ENCODE measurements around the gene CTBP1. TPM values are rescaled to one million over a fixed set of nuclear protein-coding genes. Genes with fewer than 3 reads are reported as not detected.

CTBP1 gene
- total and polyA plus RNA-seq, 2 donors from 2014 or later, result 96.1 to 170 TPM

DNA sequence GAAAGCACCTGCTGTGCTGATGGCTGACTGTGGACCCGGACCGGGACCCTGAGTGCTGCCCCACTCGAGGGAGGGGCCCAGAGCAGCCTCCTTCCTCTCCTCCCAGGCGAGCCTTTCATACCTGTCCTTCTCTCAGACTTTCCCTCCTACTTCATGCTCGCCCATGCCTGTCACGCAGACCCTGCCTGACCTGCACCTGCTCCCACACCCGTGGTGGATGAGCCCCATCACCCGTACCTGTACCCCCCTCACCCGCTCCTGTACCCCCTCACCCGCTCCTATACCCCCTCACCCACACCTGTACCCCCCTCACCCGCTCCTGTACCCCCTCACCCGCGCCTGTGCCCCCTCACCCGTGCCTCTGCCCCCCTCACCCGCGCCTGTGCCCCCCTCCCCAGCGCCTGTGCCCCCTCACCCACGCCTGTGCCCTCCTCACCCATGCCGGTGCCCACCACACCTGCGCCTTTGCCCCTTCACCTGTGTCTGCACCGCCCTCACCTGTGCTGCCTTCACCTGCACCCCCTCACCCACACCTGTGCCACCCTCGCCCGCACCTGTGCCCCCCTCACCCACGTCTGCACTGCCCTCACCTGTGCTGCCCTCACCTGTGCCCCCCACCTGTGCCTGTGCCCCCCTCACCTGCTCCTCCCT is 46.6 kb upstream of the CTBP1 start:
- peak in 2 of 5 donors; percentile 39 to 67 for DNase-seq
- Histone ChIP-seq H3K36me3 (ENCODE audit: control insufficient read depth in 2 of 3, insufficient read depth in 3 of 3, low read length in 3 of 3) (peaks cover 0 to 12% (median 7%) of the 10 kb centered on the region in 3 donors), H3K9me3 (ENCODE audit: control insufficient read depth in 2 of 3, insufficient read depth in 1 of 3, low read length in 3 of 3) (no peaks in the 10 kb centered on the region), H3K27ac (ENCODE audit: low read depth in 2 of 2, low read length in 2 of 2) (no peak overlapping the region), H3K9ac (ENCODE audit: low read length in 3 of 3) (no peak overlapping the region), H3K4me3 (ENCODE audit: low read length in 3 of 3) (no peak overlapping the region), H3K4me1 (ENCODE audit: control insufficient read depth in 2 of 3, insufficient read depth in 2 of 3, low read depth in 1 of 3, low read length in 3 of 3) (peaks cover 0 to 35% (median 15%) of the 10 kb centered on the region in 3 donors), H3K27me3 (ENCODE audit: control insufficient read depth, insufficient read depth, low read length) (no peaks in the 10 kb centered on the region)
- no peak for FAIRE-seq
- TF ChIP-seq, protein P1, sequence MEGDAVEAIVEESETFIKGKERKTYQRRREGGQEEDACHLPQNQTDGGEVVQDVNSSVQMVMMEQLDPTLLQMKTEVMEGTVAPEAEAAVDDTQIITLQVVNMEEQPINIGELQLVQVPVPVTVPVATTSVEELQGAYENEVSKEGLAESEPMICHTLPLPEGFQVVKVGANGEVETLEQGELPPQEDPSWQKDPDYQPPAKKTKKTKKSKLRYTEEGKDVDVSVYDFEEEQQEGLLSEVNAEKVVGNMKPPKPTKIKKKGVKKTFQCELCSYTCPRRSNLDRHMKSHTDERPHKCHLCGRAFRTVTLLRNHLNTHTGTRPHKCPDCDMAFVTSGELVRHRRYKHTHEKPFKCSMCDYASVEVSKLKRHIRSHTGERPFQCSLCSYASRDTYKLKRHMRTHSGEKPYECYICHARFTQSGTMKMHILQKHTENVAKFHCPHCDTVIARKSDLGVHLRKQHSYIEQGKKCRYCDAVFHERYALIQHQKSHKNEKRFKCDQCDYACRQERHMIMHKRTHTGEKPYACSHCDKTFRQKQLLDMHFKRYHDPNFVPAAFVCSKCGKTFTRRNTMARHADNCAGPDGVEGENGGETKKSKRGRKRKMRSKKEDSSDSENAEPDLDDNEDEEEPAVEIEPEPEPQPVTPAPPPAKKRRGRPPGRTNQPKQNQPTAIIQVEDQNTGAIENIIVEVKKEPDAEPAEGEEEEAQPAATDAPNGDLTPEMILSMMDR (IDR thresholded peaks at IDR 0.05; ENCODE audit: borderline replicate concordance, extremely low read depth, insufficient read depth), result no peak
- intact Hi-C loops (cut with DNase I), result no loop called here

DNA sequence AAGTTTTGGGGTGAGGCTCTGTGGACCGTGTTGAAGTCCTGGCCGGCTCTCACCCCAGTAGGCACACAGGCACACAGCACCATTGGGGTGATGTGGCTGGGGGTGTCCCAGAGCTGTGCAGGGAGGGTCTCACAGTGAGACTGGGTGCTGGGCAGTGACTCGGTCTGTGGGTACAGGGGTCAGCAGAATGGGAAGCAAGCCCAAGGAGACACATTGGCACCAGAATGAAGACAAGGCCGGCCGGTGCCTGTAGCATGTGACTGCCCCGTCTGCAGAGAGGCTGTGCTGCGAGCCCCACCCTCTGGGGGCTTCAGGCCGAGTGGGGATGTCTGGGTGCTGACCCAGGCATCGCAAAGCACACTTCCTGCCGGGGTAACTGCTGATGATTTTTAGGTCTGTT is 46.0 kb upstream of the CTBP1 start:
- peaks cover 0 to 6% (median 3%) of the 10 kb centered on the region in 3 donors for H3K36me3 ChIP-seq (ENCODE audit: control insufficient read depth in 2 of 3, insufficient read depth in 3 of 3, low read length in 3 of 3)
- no peak overlapping the region for H3K27ac ChIP-seq (ENCODE audit: low read depth in 2 of 2, low read length in 2 of 2)
- H3K9me3 ChIP-seq (ENCODE audit: control insufficient read depth in 2 of 3, insufficient read depth in 1 of 3, low read length in 3 of 3), result no peaks in the 10 kb centered on the region
- no peak overlapping the region for H3K4me3 ChIP-seq (ENCODE audit: low read length in 3 of 3)
- no peak overlapping the region for H3K9ac ChIP-seq (ENCODE audit: low read length in 3 of 3)
- intact Hi-C loops (cut with DNase I), result no loop called here
- H3K27me3 ChIP-seq (ENCODE audit: control insufficient read depth, insufficient read depth, low read length), result no peaks in the 10 kb centered on the region
- FAIRE-seq, result no peak
- TF ChIP-seq, protein P1 (IDR thresholded peaks at IDR 0.05; ENCODE audit: borderline replicate concordance, extremely low read depth, insufficient read depth), result no peak
- H3K4me1 ChIP-seq (ENCODE audit: control insufficient read depth in 2 of 3, insufficient read depth in 2 of 3, low read depth in 1 of 3, low read length in 3 of 3), result peaks cover 0 to 37% (median 15%) of the 10 kb centered on the region in 3 donors
- DNase-seq, result peak in 2 of 5 donors; percentile 23 to 57

DNA sequence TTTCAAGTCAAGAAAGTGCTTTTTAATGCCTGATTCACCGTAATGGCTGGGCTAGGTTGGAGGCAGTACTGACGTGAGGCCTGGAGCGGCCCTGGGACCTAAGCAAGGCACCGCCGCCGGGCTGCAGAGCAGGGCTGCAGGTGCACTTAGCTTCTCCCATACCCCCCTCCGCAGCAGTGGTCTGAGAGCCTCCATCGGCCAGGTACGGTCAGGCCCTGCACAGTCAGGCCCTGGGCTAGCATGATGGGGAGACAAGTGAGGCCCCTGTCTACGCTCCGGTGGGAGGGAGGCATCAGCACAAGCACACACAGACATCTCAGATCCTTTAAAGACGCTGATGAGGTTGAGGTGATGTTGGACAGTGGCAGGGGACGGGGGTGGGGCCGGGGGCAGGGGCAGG is 45.5 kb upstream of the CTBP1 start:
- H3K4me3 ChIP-seq (ENCODE audit: low read length in 3 of 3), result no peak overlapping the region
- peaks cover 0 to 5% (median 3%) of the 10 kb centered on the region in 3 donors for H3K36me3 ChIP-seq (ENCODE audit: control insufficient read depth in 2 of 3, insufficient read depth in 3 of 3, low read length in 3 of 3)
- FAIRE-seq, result no peak
- intact Hi-C loops (cut with DNase I), result no loop called here
- no peak overlapping the region for H3K27ac ChIP-seq (ENCODE audit: low read depth in 2 of 2, low read length in 2 of 2)
- TF ChIP-seq, protein P1 (IDR thresholded peaks at IDR 0.05; ENCODE audit: borderline replicate concordance, extremely low read depth, insufficient read depth), result no peak
- H3K9ac ChIP-seq (ENCODE audit: low read length in 3 of 3), result no peak overlapping the region
- H3K27me3 ChIP-seq (ENCODE audit: control insufficient read depth, insufficient read depth, low read length), result no peaks in the 10 kb centered on the region
- peaks cover 0 to 37% (median 15%) of the 10 kb centered on the region in 3 donors for H3K4me1 ChIP-seq (ENCODE audit: control insufficient read depth in 2 of 3, insufficient read depth in 2 of 3, low read depth in 1 of 3, low read length in 3 of 3)
- H3K9me3 ChIP-seq (ENCODE audit: control insufficient read depth in 2 of 3, insufficient read depth in 1 of 3, low read length in 3 of 3), result no peaks in the 10 kb centered on the region
- peak in 2 of 5 donors; percentile 20 to 61 for DNase-seq
